ENCODE measurements around the gene REXO1.

The REXO1 gene

GRCh38 chr19:1796395-1797142, 51.7 kb downstream of the REXO1 start:
- Histone ChIP-seq H3K9ac (ENCODE audit: low read length) (no peak overlapping the region), H3K36me3 (replicated peaks; ENCODE audit: insufficient read depth, low read length) (no peaks in the 10 kb centered on the region), H3K79me2 (ENCODE audit: low read length) (no peaks in the 10 kb centered on the region), H3K4me1 (ENCODE audit: low read length) (peaks cover 14% of the 10 kb centered on the region), H4K20me1 (ENCODE audit: insufficient read depth, low read length) (no peaks in the 10 kb centered on the region), H3K4me2 (ENCODE audit: low read depth, low read length) (no peak overlapping the region), H3K9me2 (replicated peaks; ENCODE audit: insufficient read depth, low read length) (no peaks in the 10 kb centered on the region), H3K9me3 (replicated peaks; ENCODE audit: insufficient read depth, low read length) (no peaks in the 10 kb centered on the region), H3K27ac (ENCODE audit: low read length) (no peak overlapping the region), H3F3A (ENCODE audit: insufficient read depth, low read length) (peaks cover 3% of the 10 kb centered on the region), H3K4me3 (ENCODE audit: low read length) (no peak overlapping the region), H2AFZ (ENCODE audit: low read length) (no peak overlapping the region), H3K27me3 (replicated peaks; ENCODE audit: insufficient read depth, low read length) (peaks cover 82% of the 10 kb centered on the region)
- DNase-seq = no peak
- TF ChIP-seq EZH2phosphoT487 (IDR thresholded peaks at IDR 0.05; ENCODE audit: low read length) (no peak), CTCF (IDR thresholded peaks at IDR 0.05; ENCODE audit: low read length) (no peak), EZH2 (optimal IDR thresholded peaks at IDR 0.05; ENCODE audit: low read depth, low read length) (no peak)

- peaks cover 3% of the 10 kb centered on the region for H3F3A ChIP-seq (ENCODE audit: insufficient read depth, low read length)
- H3K4me3 ChIP-seq (ENCODE audit: low read length) = no peak overlapping the region
- no peak overlapping the region for H3K27ac ChIP-seq (ENCODE audit: low read length)
- no peaks in the 10 kb centered on the region for H4K20me1 ChIP-seq (ENCODE audit: insufficient read depth, low read length)
- peak overlapping the region; percentile 3; the same call in 1 of the 2 replicates for H2AFZ ChIP-seq (ENCODE audit: low read length)
- peaks cover 14% of the 10 kb centered on the region for H3K4me1 ChIP-seq (ENCODE audit: low read length)
- no peak overlapping the region for H3K9ac ChIP-seq (ENCODE audit: low read length)
- no peaks in the 10 kb centered on the region for H3K79me2 ChIP-seq (ENCODE audit: low read length)
- H3K9me2 ChIP-seq (replicated peaks; ENCODE audit: insufficient read depth, low read length) = no peaks in the 10 kb centered on the region
- no peak for TF ChIP-seq EZH2phosphoT487 (IDR thresholded peaks at IDR 0.05; ENCODE audit: low read length)
- TF ChIP-seq EZH2 (optimal IDR thresholded peaks at IDR 0.05; ENCODE audit: low read depth, low read length) = no peak
- TF ChIP-seq CTCF (IDR thresholded peaks at IDR 0.05; ENCODE audit: low read length) = no peak
- H3K27me3 ChIP-seq (replicated peaks; ENCODE audit: insufficient read depth, low read length) = peaks cover 82% of the 10 kb centered on the region
- peak overlapping the region; percentile 26; the same call in 1 of the 2 replicates for H3K4me2 ChIP-seq (ENCODE audit: low read depth, low read length)
- H3K9me3 ChIP-seq (replicated peaks; ENCODE audit: insufficient read depth, low read length) = no peaks in the 10 kb centered on the region
- H3K36me3 ChIP-seq (replicated peaks; ENCODE audit: insufficient read depth, low read length) = no peaks in the 10 kb centered on the region
- DNase-seq = peak; percentile 22
Observed at GRCh38 chr19:1794424-1795172, 53.7 kb downstream of the REXO1 start.

- Histone ChIP-seq H3K36me3 (replicated peaks; ENCODE audit: insufficient read depth, low read length) (no peaks in the 10 kb centered on the region), H3K4me1 (ENCODE audit: low read length) (peaks cover 14% of the 10 kb centered on the region), H2AFZ (ENCODE audit: low read length) (no peak overlapping the region), H4K20me1 (ENCODE audit: insufficient read depth, low read length) (peaks cover 1% of the 10 kb centered on the region; the same call in 1 of the 2 replicates), H3K9me3 (replicated peaks; ENCODE audit: insufficient read depth, low read length) (no peaks in the 10 kb centered on the region), H3F3A (ENCODE audit: insufficient read depth, low read length) (peaks cover 3% of the 10 kb centered on the region), H3K27ac (ENCODE audit: low read length) (no peak overlapping the region), H3K9ac (ENCODE audit: low read length) (no peak overlapping the region), H3K79me2 (ENCODE audit: low read length) (no peaks in the 10 kb centered on the region), H3K4me3 (ENCODE audit: low read length) (no peak overlapping the region), H3K27me3 (replicated peaks; ENCODE audit: insufficient read depth, low read length) (peaks cover 77% of the 10 kb centered on the region), H3K9me2 (replicated peaks; ENCODE audit: insufficient read depth, low read length) (no peaks in the 10 kb centered on the region), H3K4me2 (ENCODE audit: low read depth, low read length) (no peak overlapping the region)
- DNase-seq = no peak
- TF ChIP-seq EZH2phosphoT487 (IDR thresholded peaks at IDR 0.05; ENCODE audit: low read length) (no peak), CTCF (IDR thresholded peaks at IDR 0.05; ENCODE audit: low read length) (peak; percentile 11; the same call in 1 of the 2 replicates)
Observed at GRCh38 chr19:1791879-1792278, 56.4 kb downstream of the REXO1 start.

Measured in MM.1S (cell line).